ENCODE results near the gene CNGA4.

DNA sequence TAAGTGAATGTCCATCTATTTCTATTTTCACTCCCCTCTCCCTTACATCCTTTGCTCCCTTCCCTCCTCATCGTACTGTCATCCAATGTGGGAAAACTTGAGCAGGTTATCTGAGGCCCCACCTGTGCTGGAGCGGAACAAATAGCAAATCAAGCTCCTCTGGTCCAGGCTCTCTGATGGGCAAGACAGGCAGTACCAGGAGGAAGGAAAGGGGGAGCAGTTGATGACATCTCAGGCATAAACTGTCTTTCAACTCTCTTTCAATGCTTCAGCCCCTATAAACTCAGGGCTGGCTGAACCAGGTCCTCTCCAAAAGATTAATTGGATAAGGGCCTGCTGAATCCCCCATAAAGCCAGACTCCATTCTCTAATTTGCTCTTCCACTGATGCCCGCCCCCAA, 19.3 kb downstream of the CNGA4 start:
- TF ChIP-seq, protein P1, sequence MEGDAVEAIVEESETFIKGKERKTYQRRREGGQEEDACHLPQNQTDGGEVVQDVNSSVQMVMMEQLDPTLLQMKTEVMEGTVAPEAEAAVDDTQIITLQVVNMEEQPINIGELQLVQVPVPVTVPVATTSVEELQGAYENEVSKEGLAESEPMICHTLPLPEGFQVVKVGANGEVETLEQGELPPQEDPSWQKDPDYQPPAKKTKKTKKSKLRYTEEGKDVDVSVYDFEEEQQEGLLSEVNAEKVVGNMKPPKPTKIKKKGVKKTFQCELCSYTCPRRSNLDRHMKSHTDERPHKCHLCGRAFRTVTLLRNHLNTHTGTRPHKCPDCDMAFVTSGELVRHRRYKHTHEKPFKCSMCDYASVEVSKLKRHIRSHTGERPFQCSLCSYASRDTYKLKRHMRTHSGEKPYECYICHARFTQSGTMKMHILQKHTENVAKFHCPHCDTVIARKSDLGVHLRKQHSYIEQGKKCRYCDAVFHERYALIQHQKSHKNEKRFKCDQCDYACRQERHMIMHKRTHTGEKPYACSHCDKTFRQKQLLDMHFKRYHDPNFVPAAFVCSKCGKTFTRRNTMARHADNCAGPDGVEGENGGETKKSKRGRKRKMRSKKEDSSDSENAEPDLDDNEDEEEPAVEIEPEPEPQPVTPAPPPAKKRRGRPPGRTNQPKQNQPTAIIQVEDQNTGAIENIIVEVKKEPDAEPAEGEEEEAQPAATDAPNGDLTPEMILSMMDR (IDR thresholded peaks at IDR 0.05), result peak; percentile 22
- no peak for TF ChIP-seq EZH2 (IDR thresholded peaks at IDR 0.05)
- TF ChIP-seq EZH2phosphoT487 (IDR thresholded peaks at IDR 0.05), result no peak

Measured in neural progenitor cell (in vitro differentiated cells).